Measurements from ENCODE around the gene IDI2.

Gene IDI2

GRCh38 chr10:976316-976715 lies 49.3 kb downstream of the IDI2 start:
- Histone ChIP-seq H3K27me3 (replicated peaks; ENCODE audit: control insufficient read depth, insufficient read depth, low read length) (no peaks in the 10 kb centered on the region), H3K4me3 (replicated peaks; ENCODE audit: low read depth, low read length) (no peak overlapping the region), H3K36me3 (ENCODE audit: control insufficient read depth, insufficient read depth, low read length) (no peaks in the 10 kb centered on the region)
- TF ChIP-seq CTCF (IDR thresholded peaks at IDR 0.05; ENCODE audit: insufficient read depth, low read length, poor library complexity, severe bottlenecking), result no peak
- DNase-seq (ENCODE audit: extremely low read depth, insufficient read length), result no peak

GRCh38 chr10:974785-975074 lies 50.9 kb downstream of the IDI2 start:
- no peak for TF ChIP-seq CTCF (IDR thresholded peaks at IDR 0.05; ENCODE audit: insufficient read depth, low read length, poor library complexity, severe bottlenecking)
- Histone ChIP-seq H3K27me3 (replicated peaks; ENCODE audit: control insufficient read depth, insufficient read depth, low read length) (no peaks in the 10 kb centered on the region), H3K4me3 (replicated peaks; ENCODE audit: low read depth, low read length) (no peak overlapping the region), H3K36me3 (ENCODE audit: control insufficient read depth, insufficient read depth, low read length) (no peaks in the 10 kb centered on the region)
- no peak for DNase-seq (ENCODE audit: extremely low read depth, insufficient read length)

- no peak for DNase-seq (ENCODE audit: extremely low read depth, insufficient read length)
- Histone ChIP-seq H3K4me3 (replicated peaks; ENCODE audit: low read depth, low read length) (no peak overlapping the region), H3K36me3 (ENCODE audit: control insufficient read depth, insufficient read depth, low read length) (no peaks in the 10 kb centered on the region), H3K27me3 (replicated peaks; ENCODE audit: control insufficient read depth, insufficient read depth, low read length) (no peaks in the 10 kb centered on the region)
- TF ChIP-seq CTCF (IDR thresholded peaks at IDR 0.05; ENCODE audit: insufficient read depth, low read length, poor library complexity, severe bottlenecking), result no peak
These were observed 51.4 kb downstream of the IDI2 start for GRCh38 chr10:974038-974784.

GRCh38 chr10:972763-973162 lies 52.9 kb downstream of the IDI2 start:
- Histone ChIP-seq H3K36me3 (ENCODE audit: control insufficient read depth, insufficient read depth, low read length) (no peaks in the 10 kb centered on the region), H3K27me3 (replicated peaks; ENCODE audit: control insufficient read depth, insufficient read depth, low read length) (no peaks in the 10 kb centered on the region), H3K4me3 (replicated peaks; ENCODE audit: low read depth, low read length) (no peak overlapping the region)
- TF ChIP-seq CTCF (IDR thresholded peaks at IDR 0.05; ENCODE audit: insufficient read depth, low read length, poor library complexity, severe bottlenecking), result no peak
- DNase-seq (ENCODE audit: extremely low read depth, insufficient read length), result no peak

- Histone ChIP-seq H3K4me3 (replicated peaks; ENCODE audit: low read depth, low read length) (no peak overlapping the region), H3K27me3 (replicated peaks; ENCODE audit: control insufficient read depth, insufficient read depth, low read length) (no peaks in the 10 kb centered on the region), H3K36me3 (ENCODE audit: control insufficient read depth, insufficient read depth, low read length) (no peaks in the 10 kb centered on the region)
- no peak for TF ChIP-seq CTCF (IDR thresholded peaks at IDR 0.05; ENCODE audit: insufficient read depth, low read length, poor library complexity, severe bottlenecking)
- DNase-seq (ENCODE audit: extremely low read depth, insufficient read length), result no peak
These were observed 54.0 kb downstream of the IDI2 start for GRCh38 chr10:971613-972012.

- no peaks in the 10 kb centered on the region for H3K27me3 ChIP-seq (replicated peaks; ENCODE audit: control insufficient read depth, insufficient read depth, low read length)
- no peak overlapping the region for H3K4me3 ChIP-seq (replicated peaks; ENCODE audit: low read depth, low read length)
- no peaks in the 10 kb centered on the region for H3K36me3 ChIP-seq (ENCODE audit: control insufficient read depth, insufficient read depth, low read length)
- TF ChIP-seq CTCF (IDR thresholded peaks at IDR 0.05; ENCODE audit: insufficient read depth, low read length, poor library complexity, severe bottlenecking), result no peak
- no peak for DNase-seq (ENCODE audit: extremely low read depth, insufficient read length)
These were observed 54.5 kb downstream of the IDI2 start for GRCh38 chr10:971150-971542.
